GM18526 (cell line): ENCODE measurements around the gene USP35.

Experiments
- POLR2A ChIP-seq: IDR thresholded peaks from 3 replicates; pipeline ENCODE4 v1.6.1; 2011; ENCODE audit not compliant: insufficient read length; ENCODE audit errors: extremely low read depth

USP35 gene

DNA sequence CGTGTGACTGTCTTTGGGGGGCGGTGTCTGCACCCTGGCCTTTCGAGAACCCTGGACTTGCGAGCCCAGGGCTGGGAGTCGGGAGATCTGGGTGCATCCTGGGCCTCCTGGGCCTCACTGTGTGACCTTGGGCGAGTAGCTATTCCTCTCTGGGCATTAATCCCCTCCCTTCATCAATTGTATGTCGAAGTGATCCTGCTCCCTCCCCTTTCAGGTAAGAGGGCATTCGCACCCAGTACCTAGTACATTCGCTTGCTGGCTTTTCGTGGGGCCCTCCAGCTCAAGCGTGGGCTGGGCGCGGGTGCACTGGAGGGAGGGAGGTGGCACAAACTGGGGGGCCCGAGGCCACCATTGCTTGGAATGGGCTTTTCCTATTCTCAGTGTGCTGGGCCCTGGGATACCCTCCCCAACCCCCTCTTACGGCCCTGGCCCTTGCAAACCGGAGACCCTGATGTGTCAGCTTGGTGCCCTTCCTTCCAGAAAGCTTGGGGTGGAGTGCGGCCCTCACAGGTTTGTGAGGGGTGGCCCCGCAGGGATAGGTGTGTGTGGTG, 530 bp downstream of the USP35 start:
- no peak for TF ChIP-seq POLR2A

DNA sequence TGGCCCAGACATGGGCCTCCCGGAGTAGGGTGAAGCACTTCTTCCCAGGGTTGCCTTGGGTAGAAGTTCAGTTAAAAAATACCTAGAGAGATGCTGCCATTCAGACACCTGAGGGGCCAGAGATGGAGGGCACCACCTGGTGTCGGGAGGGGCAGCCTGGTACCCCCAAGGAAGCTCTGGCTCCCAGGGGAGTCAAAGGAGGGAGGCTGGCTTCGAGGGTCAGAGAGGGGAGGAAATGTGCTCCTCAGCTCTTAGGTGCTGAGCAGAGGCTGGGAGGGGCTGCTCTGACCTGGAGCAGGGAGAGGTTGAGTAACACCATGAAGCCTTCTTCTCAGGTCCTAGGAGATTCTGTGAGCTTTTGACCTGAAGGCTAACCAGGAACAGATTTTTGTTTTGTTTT, 1.1 kb downstream of the USP35 start:
- no peak for TF ChIP-seq POLR2A

DNA sequence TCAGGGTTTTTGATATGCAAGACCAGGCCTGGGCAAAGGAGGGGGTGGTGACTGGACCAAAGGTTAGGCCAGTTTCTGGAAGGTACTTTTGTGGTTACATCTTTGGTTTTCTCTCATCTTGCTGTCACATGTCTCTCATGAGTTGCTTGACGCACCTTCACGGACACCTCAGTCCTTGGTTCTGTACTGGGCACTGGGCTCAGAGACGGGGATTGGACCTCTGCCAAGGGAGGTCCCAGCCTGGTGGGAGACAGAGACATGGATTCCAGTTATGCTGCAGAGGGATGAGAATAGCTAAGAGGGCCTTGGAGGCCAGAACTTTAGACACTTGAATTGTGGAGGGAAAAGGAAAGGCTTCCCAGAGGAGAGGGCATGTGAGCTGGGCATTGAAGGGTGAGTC, 1.7 kb downstream of the USP35 start:
- TF ChIP-seq POLR2A, result no peak

DNA sequence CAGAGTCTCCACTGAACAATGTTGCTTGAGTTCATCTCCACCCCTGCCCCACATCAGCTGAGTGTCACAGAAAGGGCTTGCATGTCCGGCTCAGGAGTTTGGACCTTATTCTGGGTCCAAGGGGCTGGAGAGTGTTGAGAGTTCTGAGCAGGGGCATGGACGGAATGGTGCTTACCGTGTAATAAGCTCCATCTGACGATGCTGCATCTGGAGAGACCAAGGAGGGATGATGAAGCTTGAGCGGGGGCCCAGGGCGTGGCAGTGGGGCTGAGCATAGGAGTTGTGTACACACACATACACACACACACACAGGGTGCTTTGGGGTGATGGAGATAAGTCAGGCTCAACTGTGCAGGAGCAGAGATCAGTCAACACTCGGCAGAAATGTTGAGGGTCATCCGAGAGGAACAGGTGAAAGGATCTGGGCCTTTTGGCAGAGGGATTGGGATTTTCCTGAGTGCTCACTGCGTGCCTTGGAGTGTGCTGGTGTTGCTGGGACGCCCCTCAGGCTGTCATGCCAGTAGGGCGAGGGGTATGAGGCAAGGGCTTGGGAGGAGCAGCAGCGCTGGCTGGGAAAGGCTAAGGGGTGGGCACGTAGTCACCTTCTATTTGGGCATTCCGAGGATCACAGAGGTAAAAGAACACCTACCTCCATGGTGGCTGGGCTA, 2.3 kb downstream of the USP35 start:
- TF ChIP-seq POLR2A, result no peak

DNA sequence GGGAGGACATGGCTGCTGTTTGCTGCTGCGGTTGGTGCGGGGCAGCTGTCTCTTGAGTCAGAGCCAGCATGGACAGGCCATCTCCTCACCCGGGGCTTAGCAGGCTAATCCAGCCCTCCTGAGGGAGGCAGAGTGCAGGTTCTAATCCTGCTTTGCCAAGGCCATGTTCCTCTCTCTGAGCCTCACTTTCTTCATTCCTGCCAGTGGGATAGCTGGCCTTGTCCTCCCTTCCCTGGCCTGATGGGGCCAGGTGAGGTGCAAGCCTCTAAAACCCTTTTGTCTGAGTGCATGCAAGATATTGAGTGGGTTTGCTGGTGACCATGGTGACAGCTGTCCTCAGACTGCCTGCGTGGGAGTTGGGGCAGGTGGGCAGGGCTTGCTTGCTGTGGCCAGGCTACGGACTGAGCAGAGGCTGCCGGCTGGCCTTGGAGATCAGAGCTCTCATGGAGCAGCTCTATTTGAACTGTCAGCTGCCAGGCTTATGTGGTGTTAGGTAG, 3.6 kb downstream of the USP35 start:
- no peak for TF ChIP-seq POLR2A

DNA sequence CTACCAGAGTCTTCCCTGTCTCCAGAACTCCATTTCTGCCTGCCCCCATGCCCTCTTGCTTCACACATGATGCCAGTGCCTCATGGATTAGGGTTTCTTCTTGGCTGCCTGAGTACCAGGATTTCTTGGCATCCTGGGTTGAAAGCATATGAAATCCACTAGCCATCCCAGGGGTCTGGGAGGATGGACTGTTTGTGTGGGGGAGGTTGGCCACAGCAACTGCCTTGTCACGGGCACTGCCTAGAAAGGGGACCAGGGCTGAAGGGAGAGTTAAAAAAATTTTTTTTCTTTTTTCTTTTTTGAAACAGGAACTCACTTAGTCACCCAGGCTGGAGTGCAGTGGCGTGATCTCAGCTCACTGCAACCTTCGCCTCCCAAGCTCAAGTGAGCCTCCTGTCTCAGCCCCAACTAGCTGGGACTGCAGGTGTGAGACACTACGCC, 4.2 kb downstream of the USP35 start:
- no peak for TF ChIP-seq POLR2A

DNA sequence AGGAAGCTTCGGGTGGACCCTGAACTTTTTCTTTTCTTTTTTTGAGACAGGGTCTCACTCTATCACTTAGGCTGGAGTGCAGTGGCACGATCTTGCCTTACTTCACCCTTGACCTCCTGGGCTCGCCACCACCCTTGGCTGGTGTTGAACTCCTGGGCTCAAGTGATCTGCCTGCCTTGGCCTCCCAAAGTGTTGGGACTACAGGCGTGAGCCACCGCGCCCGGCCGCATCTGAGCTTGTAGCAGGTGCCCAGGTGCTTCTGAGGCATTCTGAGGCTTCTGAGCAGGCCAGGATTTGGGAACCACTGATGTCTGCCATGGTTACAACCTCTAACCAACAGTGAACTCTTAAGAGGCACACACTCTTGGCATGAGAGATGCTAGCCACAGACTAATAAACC, 5.1 kb downstream of the USP35 start:
- TF ChIP-seq POLR2A, result no peak

DNA sequence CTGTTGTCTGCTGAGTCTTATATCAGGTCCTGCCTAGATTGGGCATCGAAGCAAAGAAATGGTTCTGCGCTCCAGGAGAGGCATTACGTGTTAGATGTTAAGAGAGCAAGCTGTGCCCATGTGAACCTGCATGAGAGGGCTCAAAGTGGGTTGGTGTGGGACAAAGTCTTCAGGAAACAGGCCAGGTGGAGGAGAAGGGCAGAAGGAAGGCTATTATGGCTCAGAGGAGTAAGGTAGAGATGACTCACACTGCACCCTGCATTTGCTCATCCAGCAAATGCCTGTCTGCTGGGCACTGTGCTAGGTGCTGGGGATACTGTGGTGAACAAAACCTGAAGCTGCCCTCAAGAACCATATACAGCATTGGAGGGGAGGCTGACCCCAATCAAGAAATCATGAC, 5.8 kb downstream of the USP35 start:
- no peak for TF ChIP-seq POLR2A

DNA sequence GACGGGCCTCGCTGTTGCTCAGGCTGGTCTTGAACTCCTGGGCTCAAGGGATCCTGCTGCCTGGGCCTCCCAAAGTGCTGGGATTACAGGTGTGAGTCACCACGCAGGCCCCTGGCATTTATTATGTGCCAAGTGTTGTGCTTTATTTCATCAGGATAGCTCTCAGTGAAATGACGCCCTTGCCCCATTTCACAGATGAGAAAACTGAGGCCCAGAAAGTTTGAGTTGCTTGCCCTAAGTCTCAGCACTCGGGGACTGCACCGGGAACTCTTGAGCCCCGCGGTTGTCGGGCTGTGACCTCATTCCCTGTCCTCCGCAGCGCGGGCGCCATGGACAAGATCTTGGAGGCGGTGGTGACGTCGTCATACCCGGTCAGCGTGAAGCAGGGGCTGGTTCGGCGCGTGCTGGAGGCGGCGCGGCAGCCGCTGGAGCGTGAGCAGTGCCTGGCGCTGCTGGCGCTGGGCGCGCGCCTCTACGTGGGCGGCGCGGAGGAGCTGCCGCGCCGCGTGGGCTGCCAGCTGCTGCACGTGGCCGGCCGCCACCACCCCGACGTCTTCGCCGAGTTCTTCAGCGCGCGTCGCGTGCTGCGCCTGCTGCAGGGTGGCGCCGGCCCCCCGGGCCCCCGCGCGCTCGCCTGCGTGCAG, 7.3 kb downstream of the USP35 start:
- no peak for TF ChIP-seq POLR2A

DNA sequence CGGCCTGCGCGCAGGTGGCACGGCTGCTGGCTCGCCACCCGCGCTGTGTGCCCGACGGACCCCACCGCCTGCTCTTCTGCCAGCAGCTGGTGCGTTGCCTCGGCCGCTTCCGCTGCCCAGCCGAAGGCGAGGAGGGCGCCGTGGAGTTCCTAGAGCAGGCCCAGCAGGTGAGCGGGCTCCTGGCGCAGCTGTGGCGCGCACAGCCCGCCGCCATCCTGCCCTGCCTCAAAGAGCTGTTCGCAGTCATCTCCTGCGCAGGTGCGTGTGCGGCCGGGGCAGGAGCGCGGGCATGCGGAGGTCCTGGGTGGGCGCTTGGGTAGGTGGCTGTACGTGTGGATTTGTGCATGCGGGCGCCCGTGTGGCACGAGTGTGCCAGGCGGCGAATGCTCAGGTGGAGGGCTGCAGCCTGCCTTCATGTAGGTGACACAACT, 8.0 kb downstream of the USP35 start:
- no peak for TF ChIP-seq POLR2A

DNA sequence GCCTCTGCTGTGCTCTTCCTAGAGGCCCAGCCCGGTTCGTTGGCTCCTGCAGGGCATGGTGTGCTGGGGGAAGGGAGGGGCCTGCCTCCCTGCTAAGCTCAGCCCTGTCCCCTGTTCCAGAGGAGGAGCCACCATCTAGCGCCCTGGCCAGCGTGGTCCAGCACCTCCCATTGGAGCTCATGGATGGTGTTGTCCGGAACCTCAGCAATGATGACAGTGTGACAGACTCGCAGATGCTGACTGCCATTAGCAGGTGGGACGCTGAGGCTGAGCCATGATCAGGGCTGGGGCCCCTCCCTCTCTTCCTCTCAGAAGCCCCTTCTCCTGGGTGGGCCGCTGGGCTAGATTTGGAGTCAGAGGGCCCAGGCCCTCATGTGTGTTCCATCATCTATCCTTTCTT, 9.1 kb downstream of the USP35 start:
- TF ChIP-seq POLR2A, result no peak

DNA sequence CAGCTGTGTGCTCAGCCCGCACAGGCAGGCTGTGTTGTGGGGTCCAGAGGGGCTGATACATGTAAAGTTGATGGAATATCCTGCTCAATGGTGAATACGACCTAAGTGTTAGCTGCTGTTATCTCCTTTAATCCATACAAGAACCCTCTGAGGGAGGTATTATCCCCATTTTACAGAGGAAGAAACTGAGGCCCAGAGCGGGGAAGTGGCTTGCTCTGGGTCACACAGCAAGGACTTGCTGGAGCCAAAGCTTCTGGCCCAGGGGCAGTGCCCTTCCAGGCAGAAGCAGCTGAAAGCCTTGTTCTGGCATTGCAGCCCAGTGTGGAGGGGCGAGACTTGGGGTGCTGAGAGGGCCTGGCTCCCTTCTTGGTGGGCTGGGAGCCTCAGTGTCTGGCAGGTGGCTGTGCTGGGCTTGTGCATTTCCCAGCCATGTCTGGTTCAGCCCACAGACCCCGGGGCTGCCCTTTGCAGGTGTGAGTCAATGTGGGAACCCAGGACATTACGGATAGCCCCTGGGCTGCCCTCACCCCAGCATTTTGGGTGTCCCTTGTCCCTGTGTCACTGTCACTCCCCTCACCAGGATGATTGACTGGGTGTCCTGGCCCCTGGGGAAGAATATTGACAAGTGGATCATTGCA, 10.4 kb downstream of the USP35 start:
- no peak for TF ChIP-seq POLR2A

DNA sequence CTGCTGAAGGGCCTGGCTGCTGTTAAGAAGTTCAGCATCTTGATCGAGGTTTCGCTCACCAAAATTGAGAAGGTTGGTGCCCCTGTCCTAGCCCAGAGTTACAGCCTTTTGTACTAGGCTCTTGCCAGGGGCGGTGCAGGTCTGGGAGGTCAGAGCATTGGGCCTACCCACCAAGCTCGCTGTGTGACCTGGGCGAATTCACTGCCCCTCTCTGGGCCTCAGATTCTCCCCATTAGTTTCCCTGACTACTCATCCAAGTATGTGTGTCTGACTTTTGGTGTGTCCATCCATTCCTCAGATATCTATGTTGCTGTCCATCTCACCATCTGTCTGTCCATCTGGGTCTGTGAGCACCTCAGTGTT, 10.9 kb downstream of the USP35 start:
- no peak for TF ChIP-seq POLR2A

DNA sequence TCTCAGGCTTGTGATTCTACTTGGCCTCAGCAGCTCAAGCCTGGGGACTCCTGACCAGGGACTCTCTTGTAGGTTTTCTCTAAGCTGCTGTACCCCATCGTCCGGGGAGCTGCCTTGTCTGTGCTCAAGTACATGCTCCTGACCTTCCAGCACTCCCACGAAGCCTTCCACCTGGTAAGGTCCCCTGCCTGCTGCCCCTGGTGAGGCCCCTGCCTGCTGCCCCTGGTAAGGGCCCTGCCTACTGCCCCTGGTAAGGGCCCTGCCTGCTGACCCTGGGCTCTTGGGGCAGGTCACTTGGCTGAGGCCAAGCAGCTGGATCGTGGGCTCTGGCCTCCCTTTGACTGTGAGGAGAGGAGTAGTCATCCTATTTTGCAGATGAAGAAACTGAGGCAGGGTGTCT, 11.3 kb downstream of the USP35 start:
- TF ChIP-seq POLR2A, result no peak

DNA sequence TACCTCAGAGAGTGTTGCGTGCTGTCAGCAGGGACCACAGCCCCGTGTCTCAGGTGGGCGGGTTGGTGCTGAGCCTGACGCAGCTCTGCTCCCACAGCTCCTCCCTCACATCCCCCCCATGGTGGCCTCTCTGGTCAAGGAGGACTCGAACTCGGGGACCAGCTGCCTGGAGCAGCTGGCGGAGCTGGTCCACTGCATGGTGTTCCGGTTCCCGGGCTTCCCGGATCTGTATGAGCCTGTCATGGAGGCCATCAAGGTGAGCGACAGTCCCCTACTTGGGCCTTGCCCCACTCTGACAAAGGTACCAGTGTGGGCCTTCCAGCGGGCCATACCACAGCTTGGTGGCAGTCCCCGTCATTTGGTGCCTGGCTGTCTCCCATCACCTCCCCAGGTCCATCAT, 11.8 kb downstream of the USP35 start:
- no peak for TF ChIP-seq POLR2A
